ENCODE results near the gene CFL1.
"Not testable (repeated sequence)": the region's sequence is repeated elsewhere in the genome, so short reads cannot be mapped to it uniquely, and the experiment has no call there.

Gene CFL1

DNA sequence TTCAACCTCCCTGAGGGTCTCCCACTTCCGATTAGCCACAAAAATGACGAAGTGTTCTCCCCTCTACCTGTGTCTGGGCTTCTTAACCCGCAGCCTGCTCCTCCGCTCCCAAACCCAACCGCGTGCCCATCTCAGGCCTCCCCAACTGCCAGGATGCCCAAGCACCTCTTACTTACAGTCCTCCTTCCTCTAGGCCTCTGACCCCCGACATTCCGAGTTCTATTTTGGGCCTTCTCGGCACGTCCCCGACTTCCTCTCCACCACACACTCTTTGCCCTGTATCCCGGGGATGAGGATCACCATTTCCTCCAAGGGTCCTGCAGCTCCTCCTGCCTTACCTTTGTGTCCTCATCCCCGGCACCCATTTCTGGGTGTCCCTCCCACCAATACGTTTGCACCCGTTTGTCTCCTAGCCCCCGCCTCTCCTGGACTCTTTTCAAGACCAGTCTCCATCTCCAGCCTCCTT, 1.9 kb upstream of the CFL1 start:
- peak in 1 of 3 experiments; percentile 30 for DNase-seq (ENCODE audit: low read depth in 2 of 3, low spot score in 2 of 3)

GRCh38 chr11:65859095-65859811, 1.3 kb upstream of the CFL1 start:
- peak; percentile 93 to 97 (median 96) for DNase-seq (ENCODE audit: low read depth in 2 of 3, low spot score in 2 of 3)

DNA sequence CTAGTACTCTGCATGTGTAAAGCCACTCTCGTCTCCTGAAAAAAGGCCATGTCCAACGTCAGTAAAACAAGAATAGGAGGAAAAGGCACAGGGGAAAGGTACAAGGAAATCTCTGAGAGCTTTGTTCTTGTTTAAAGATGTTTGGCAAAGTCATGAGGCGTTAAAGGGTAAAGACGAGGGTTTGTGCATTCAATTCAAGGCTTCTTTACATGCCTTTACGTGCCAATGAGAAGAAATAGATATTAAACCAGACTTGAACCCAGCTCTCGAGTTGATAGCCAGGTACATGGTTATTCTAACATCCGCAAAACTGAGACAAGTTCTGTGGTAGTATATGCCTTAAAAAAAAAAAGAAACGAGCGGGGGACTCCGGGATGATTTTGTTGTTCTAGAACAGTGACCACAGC, 704 bp upstream of the CFL1 start:
- no peak for DNase-seq (ENCODE audit: low read depth in 2 of 3, low spot score in 2 of 3)

DNA sequence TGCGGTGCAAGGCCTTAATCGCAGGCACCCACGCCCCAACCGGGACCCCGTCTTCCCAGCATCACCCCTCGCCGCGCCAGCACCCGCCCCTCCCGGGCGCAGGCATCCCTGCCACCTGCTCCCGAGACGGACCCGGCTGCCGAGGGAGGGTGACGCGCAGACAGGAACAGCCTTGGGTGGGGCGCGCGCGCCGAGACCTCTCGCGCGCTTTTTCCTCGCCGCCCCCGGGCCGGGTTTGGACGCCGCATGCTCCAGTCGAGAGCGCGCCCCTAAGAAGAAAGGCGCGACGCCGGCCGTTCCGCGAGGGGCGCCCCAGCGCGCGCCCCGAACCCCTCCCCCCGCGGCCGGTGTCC, 504 bp downstream of the CFL1 start:
- DNase-seq (ENCODE audit: low read depth in 2 of 3, low spot score in 2 of 3): no peak

DNA sequence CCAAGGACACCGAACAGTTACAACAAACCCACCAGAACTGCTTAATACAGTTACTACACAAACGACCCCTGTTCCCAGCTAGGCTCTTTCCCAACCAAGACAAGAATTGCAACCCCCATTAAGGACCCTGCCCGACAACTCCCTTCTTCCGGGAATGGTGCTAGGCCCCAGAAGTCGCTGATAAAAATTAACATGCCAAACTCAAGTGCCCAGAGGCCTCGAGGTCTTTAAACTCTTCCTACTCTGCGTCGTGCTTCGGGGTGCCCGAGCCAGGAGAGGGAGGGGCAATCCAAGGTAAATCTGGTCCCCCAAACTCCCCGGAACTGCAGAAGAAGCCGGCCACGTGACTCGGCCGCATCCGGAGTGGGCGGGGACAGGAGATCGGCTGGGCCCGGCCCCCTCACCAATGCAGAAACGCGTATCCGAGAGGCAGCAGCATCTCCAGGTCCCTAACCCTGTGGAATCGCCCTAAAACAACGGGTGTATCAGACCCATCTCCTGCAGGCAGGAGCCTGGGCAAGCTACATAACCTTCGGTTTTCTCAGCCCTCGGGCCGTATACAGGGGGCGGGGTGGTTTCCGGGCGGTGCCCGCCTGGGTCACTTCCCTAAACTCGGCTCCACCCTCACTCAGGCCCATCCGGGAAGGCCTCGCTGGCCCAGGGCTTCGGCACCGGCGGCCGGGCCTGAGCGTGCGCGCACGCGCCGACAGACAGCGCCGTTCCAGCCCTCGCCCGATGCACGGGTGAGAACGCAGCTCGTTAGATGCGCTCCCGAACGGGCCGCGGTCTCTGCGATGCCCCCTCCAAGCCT, 1.1 kb downstream of the CFL1 start:
- peak; percentile 65 to 76 (median 75) for DNase-seq (ENCODE audit: low read depth in 2 of 3, low spot score in 2 of 3)

DNA sequence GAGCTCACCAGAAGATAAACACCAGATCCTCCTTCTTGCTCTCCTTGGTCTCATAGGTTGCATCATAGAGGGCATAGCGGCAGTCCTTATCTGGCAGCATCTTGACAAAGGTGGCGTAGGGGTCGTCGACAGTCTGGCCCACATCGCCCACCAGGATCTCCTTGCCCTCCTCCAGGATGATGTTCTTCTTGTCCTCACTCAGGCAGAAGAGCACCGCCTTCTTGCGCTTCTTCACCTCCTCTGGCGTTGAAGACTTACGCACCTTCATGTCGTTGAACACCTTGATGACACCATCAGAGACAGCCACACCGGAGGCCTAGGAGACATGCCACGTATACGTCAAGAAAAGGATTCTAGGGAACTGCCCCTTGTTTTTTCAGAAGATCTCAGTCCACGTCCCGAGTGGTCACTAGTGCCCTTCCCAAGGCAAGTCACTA, 2.0 kb downstream of the CFL1 start:
- no peak for DNase-seq (ENCODE audit: low read depth in 2 of 3, low spot score in 2 of 3)

GRCh38 chr11:65854852-65855837, 2.8 kb downstream of the CFL1 start:
- DNase-seq (ENCODE audit: low read depth in 2 of 3, low spot score in 2 of 3): no peak

- DNase-seq (ENCODE audit: low read depth in 2 of 3, low spot score in 2 of 3): no peak
Observed at GRCh38 chr11:65854161-65854592, 3.8 kb downstream of the CFL1 start.

GRCh38 chr11:65853246-65853979, 4.6 kb downstream of the CFL1 start:
- no peak for DNase-seq (ENCODE audit: low read depth in 2 of 3, low spot score in 2 of 3)

DNA sequence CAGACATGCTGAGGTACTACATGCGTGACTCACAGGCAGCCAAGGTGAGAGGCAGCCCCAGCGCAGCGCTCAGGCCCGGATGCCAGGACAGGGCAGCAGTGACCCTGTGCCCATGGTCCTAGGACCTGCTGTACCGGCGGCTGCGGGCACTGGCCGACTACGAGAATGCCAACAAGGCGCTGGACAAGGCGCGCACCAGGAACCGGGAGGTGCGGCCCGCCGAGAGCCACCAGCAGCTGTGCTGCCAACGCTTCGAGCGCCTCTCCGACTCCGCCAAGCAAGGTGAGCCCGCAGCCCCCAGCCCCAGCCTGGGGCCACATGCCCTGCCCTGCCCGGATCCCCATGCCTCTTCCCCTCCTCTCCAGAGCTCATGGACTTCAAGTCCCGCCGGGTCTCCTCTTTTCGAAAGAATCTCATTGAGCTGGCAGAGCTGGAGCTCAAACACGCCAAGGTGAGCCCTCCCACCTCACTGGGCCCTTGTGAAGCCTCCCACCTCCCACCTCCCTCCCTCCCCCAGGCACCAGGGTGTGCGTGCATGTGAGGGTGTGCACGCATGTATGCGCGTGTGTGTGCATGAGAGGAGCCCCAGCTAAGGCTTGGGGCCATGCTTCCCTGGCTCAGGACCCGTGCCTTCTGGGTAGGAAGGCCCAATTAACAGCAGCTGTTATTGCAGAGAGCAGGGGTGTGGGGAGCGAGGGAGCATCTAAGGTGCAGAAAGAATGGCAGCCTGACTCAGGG, 5.3 kb downstream of the CFL1 start:
- no peak for DNase-seq (ENCODE audit: low read depth in 2 of 3, low spot score in 2 of 3)

GRCh38 chr11:65851811-65852507, 6.0 kb downstream of the CFL1 start:
- no peak for DNase-seq (ENCODE audit: low read depth in 2 of 3, low spot score in 2 of 3)

DNA sequence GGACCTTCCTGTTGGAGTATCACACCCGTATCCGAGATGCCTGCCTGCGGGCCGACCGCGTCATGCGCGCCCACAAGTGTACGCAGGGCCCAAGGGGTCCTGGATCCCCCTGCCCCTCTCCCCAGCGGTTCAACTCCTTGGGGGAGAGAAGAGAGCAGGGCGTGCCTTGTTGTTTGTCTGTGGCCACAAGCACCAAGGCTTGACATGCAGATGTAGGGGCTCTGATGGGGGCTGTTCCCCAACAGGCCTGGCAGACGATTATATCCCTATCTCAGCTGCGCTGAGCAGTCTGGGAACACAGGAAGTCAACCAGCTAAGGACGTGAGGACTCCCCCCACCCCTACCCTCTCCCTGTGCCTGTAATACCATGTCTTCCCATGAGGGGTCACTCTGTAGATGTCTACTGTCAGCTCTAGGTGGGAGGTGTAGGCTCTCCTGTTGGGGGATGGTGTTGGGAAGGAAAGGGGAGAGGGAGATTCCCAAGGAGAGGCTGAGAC, 6.8 kb downstream of the CFL1 start:
- no peak for DNase-seq (ENCODE audit: low read depth in 2 of 3, low spot score in 2 of 3)

DNA sequence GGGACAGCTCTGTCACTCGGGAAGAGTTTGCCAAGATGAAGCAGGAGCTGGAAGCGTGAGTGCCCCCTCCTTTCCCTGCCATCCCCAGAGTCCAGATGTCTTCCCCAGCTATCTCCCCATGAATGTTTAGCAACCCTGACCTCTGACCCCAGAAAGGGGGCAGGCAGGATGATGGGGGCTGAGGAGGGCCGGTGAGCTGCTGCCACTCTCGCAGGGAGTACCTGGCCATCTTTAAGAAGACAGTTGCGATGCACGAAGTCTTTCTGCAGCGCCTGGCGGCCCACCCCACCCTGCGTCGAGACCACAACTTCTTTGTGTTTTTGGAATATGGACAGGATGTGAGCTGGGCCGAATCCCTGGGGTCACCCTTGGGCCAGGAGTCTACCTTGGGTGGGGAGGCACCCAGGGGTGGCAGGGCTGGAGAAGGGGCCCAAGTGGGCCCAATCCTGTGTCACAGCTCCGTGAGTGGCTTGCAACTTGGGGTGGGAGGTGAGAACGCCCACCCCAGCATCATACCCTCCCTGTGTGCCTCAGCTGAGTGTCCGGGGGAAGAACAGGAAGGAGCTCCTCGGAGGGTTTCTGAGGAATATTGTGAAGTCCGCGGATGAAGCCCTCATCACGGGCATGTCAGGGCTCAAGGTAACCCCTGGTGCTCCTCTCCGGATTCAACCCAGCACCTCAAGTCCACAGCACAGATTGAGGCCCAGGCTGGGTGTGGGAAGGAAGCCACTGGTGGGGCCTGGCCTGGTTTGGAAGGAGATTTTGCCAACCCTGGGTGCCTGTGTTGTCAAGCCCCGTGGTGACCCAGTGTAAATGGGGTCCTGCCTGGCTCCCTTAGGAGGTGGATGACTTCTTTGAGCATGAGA, 7.5 kb downstream of the CFL1 start:
- DNase-seq (ENCODE audit: low read depth in 2 of 3, low spot score in 2 of 3): no peak

- no peak for DNase-seq (ENCODE audit: low read depth in 2 of 3, low spot score in 2 of 3)
Observed at GRCh38 chr11:65849771-65850216, 8.2 kb downstream of the CFL1 start.

GRCh38 chr11:65849366-65849765, 8.6 kb downstream of the CFL1 start:
- no peak for DNase-seq (ENCODE audit: low read depth in 2 of 3, low spot score in 2 of 3)

DNA sequence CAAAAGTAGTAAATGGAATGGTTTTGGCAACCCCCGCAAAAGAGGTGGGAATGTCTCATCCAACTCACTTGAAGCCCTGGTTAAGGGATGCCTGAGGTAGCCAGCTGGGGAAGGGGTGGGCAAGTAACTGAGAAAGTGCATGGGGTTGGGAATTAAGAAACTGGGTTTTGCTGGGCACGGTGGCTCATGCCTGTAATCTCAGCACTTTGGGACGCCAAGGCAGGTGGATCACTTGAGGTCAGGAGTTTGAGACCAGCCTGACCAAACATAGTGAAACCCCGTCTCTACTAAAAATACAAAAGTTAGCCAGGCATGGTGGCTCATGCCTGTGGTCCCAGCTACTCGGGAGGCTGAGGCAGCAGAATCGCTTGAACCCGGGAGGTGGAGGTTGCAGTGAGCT, 9.3 kb downstream of the CFL1 start:
- DNase-seq (ENCODE audit: low read depth in 2 of 3, low spot score in 2 of 3): not testable (repeated sequence)

DNA sequence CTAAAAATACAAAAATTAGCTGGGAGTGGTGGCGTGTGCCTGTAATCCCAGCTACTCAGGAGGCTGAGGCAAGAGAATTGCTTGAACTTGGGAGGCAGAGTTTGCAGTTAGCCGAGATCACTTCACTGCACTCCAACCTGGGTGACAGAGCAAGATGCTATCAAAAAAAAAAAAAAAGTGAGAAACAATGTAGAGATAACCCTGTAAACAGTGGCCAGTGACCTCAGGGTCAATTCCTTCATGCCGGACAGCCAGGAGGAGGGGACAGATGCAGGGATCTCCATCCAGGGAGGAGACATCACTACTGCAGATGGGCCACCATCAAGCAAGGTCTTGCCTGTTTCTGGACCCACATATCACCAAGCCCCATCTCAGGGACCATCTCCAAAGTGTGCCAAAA, 10.2 kb downstream of the CFL1 start:
- no peak for DNase-seq (ENCODE audit: low read depth in 2 of 3, low spot score in 2 of 3)

Data from activated CD8-positive, alpha-beta memory T cell treated with anti-CD3 and anti-CD28 coated beads for 48 hours (primary cell).